ENCODE data around the gene OR10G3. TPM values are rescaled to one million over a fixed set of nuclear protein-coding genes. Genes with fewer than 3 reads are reported as not detected.
"Not testable (repeated sequence)": the region's sequence is repeated elsewhere in the genome, so short reads cannot be mapped to it uniquely, and the experiment has no call there.

OR10G3 gene
- total RNA-seq, 1 experiment from 2014 or later = not detected

- H3K9me3 ChIP-seq (ENCODE audit: control insufficient read depth, insufficient read depth, low read depth, low read length) = no peaks in the 10 kb centered on the region
- no peaks in the 10 kb centered on the region for H3K4me1 ChIP-seq (ENCODE audit: control insufficient read depth, insufficient read depth, low read length)
- BruUV-seq (replicated peaks) = no TSS peak
- H3K36me3 ChIP-seq (ENCODE audit: control insufficient read depth, insufficient read depth, low read length) = no peaks in the 10 kb centered on the region
- DNase-seq (ENCODE audit: low read depth, low spot score) (no peak), ATAC-seq (no peak)
- H3K27ac ChIP-seq (ENCODE audit: low read length) = no peak overlapping the region
- H3K27me3 ChIP-seq (ENCODE audit: control insufficient read depth, insufficient read depth, low read length) = no peaks in the 10 kb centered on the region
- ChIA-PET CTCF (interaction anchor here (0.7 to 1.8 kb wide), 2 partner anchors 39 to 58 kb away, joined by 4 to 5 read pairs; no protein-coding TSS in a partner anchor), POLR2A (no interaction called here)
- intact Hi-C loops (cut with micrococcal nuclease; ENCODE audit: unreplicated experiment) = no loop called here
- in situ Hi-C loops (cut with HindIII; ENCODE audit: low pct_unique_long_range_greater_than_20kb, low sequenced_read_pairs) = no loop called here
- no peak overlapping the region for H3K4me3 ChIP-seq (ENCODE audit: low read depth in 2 of 2, low read length in 2 of 2)
- no peak for TF ChIP-seq POLR2AphosphoS5 (IDR thresholded peaks at IDR 0.05; ENCODE audit: low read depth, low read length)
- TF ChIP-seq CTCF (IDR thresholded peaks at IDR 0.05) = no peak
These were observed 23.3 kb downstream of the OR10G3 start for GRCh38 chr14:21556378-21557083.

- H3K27ac ChIP-seq (ENCODE audit: low read length) = no peak overlapping the region
- no peaks in the 10 kb centered on the region for H3K27me3 ChIP-seq (ENCODE audit: control insufficient read depth, insufficient read depth, low read length)
- H3K4me3 ChIP-seq (ENCODE audit: low read depth in 2 of 2, low read length in 2 of 2) = no peak overlapping the region
- in situ Hi-C loops (cut with HindIII; ENCODE audit: low pct_unique_long_range_greater_than_20kb, low sequenced_read_pairs) = no loop called here
- H3K36me3 ChIP-seq (ENCODE audit: control insufficient read depth, insufficient read depth, low read length) = no peaks in the 10 kb centered on the region
- intact Hi-C loops (cut with micrococcal nuclease; ENCODE audit: unreplicated experiment) = loop anchor here (5.0 kb wide), 1 partner anchor 56 kb away; no protein-coding TSS in a partner anchor
- DNase-seq (ENCODE audit: low read depth, low spot score) (no peak), ATAC-seq (no peak)
- no peaks in the 10 kb centered on the region for H3K4me1 ChIP-seq (ENCODE audit: control insufficient read depth, insufficient read depth, low read length)
- ChIA-PET CTCF (no interaction called here), POLR2A (no interaction called here)
- H3K9me3 ChIP-seq (ENCODE audit: control insufficient read depth, insufficient read depth, low read depth, low read length) = no peaks in the 10 kb centered on the region
- TF ChIP-seq POLR2AphosphoS5 (IDR thresholded peaks at IDR 0.05; ENCODE audit: low read depth, low read length) (no peak), TCF7L2 (IDR thresholded peaks at IDR 0.05; ENCODE audit: low read depth, low read length) (no peak), REST (IDR thresholded peaks at IDR 0.05; ENCODE audit: insufficient read depth in 1 of 2, low read depth in 2 of 2, low read length in 1 of 2) (no peak), SIN3A (IDR thresholded peaks at IDR 0.05; ENCODE audit: borderline replicate concordance, insufficient read depth, low read depth, low read length) (no peak), CTCF (IDR thresholded peaks at IDR 0.05) (no peak)
- no TSS peak for BruUV-seq (replicated peaks)
These were observed 26.6 kb downstream of the OR10G3 start for GRCh38 chr14:21553266-21553665.

- H3K4me1 ChIP-seq (ENCODE audit: control insufficient read depth, insufficient read depth, low read length); H3K36me3 ChIP-seq (ENCODE audit: control insufficient read depth, insufficient read depth, low read length); ATAC-seq; BruUV-seq (replicated peaks); H3K27me3 ChIP-seq (ENCODE audit: control insufficient read depth, insufficient read depth, low read length); H3K4me3 ChIP-seq (ENCODE audit: low read depth in 2 of 2, low read length in 2 of 2); CTCF ChIA-PET; in situ Hi-C loops (cut with HindIII; ENCODE audit: low pct_unique_long_range_greater_than_20kb, low sequenced_read_pairs); DNase-seq (ENCODE audit: low read depth, low spot score); H3K9me3 ChIP-seq (ENCODE audit: control insufficient read depth, insufficient read depth, low read depth, low read length); POLR2A ChIA-PET; intact Hi-C loops (cut with micrococcal nuclease; ENCODE audit: unreplicated experiment); H3K27ac ChIP-seq (ENCODE audit: low read length): not testable (repeated sequence)
These were observed 35.3 kb downstream of the OR10G3 start for GRCh38 chr14:21544588-21544987.

All from Panc1 (cell line).